Right lobe of liver (tissue), 6 donors: ENCODE measurements around the gene TIMP3. TPM values are rescaled to one million over a fixed set of nuclear protein-coding genes. Genes with fewer than 3 reads are reported as not detected.
A peak's percentile ranks its signal among the peaks of the same experiment; 100 is the strongest.

Experiments
- ATAC-seq, 4 donors: fragments of 200-7000 bp; cut with Tn5 transposase; one replicate each; pipeline ENCODE4 v1.9.1; 2020; ENCODE audit warnings: mild to moderate bottlenecking in 4 of 4, moderate library complexity in 4 of 4
- DNase-seq, 3 donors: peaks; one replicate each; pipeline ENCODE4 v3.0.0-alpha.2; 2020
- H3K27ac ChIP-seq, 3 donors: fragments of 200-600 bp; one replicate each; pipeline ENCODE4 v1.8.0; 2022
- H3K27me3 ChIP-seq, 2 donors: fragments of 200-600 bp; one replicate each; pipeline ENCODE4 v1.8.0; 2022
- H3K36me3 ChIP-seq, 4 donors: fragments of 200-600 bp; sonication (generic) in 1 of 4; one replicate each; pipeline versions ENCODE4 v1.5.1 to v1.8.0; 2017 to 2022; ENCODE audit warnings: control low read depth in 1 of 4
- H3K4me1 ChIP-seq, 4 donors: fragments of 200-600 bp; sonication (generic) in 1 of 4; one replicate each; pipeline versions ENCODE4 v1.5.1 to v1.8.0; 2017 to 2022; ENCODE audit warnings: control low read depth in 1 of 4
- H3K4me3 ChIP-seq, 3 donors: fragments of 200-600 bp; one replicate each; pipeline ENCODE4 v1.8.0; 2022
- H3K9me3 ChIP-seq, 4 donors: fragments of 200-600 bp; sonication (generic) in 1 of 4; one replicate each; pipeline versions ENCODE4 v1.5.1 to v1.8.0; 2017 to 2022; ENCODE audit warnings: control low read depth in 1 of 4
- CTCF ChIP-seq, 4 donors: fragments of 200-600 bp in 3 of 4; fragments of 450-650 bp in 1 of 4; IDR thresholded peaks; one replicate each; pipeline versions ENCODE4 v1.5.1 to v1.8.0; 2016 to 2022; ENCODE audit warnings: antibody characterized with exemption in 4 of 4, mild to moderate bottlenecking in 2 of 4
- POLR2A ChIP-seq: fragments of 450-650 bp; IDR thresholded peaks from one replicate; pipeline ENCODE4 v1.6.1; 2017; ENCODE audit warnings: antibody characterized with exemption, mild to moderate bottlenecking
- WGBS: methylation state at CpG from one replicate; pipeline ENCODE4 v1.1.6; 2018; ENCODE audit warnings: low coverage, low lambda C conversion rate; ENCODE audit not compliant: insufficient coverage; ENCODE audit errors: missing lambda C conversion rate; 5-methylcytosine and 5-hydroxymethylcytosine counted together
- intact Hi-C, 2 donors: fragments of 100-400 bp; cut with DNase I; formaldehyde crosslinking; loops; one replicate each; pipeline versions ENCODE4 v1.11.2 to v1.14.1; 2022
- total RNA-seq, 6 experiments: library from RNA; depleted of rRNA in 2 of 6; stranded (reverse); fragments of >200 nt in 2 of 6; fragmentation: NEBNext Ultra II Directional in 3 of 6; extraction: Animal tissue kit (Norgen Biotek cat#: 25700) in 3 of 6; gene quantifications; one replicate each; pipeline versions ENCODE4 v1.1.0 to v1.2.4, GENCODE V29; 2016 to 2023
- donor health status: DM: no; HTN: yes; CAD: no.
- donor health status: DM: no; HTN: no; CAD: no.
- donor health status: DM: no; HTN: no; CAD: no.
- donor health status: DM: no; HTN: yes; CAD: no.
- donor health status: DM: no; HTN: yes; CAD: no.

The TIMP3 gene
- total RNA-seq, 6 experiments from 2014 or later = 21.9 to 58.6 (median 52.7) TPM

GRCh38 chr22:32858121-32858703 lies 56.7 kb downstream of the TIMP3 start:
- intact Hi-C loops = no loop called here
- no peak for DNase-seq
- H3K9me3 ChIP-seq = no peaks in the 10 kb centered on the region
- no peak for ATAC-seq
- H3K27me3 ChIP-seq = no peaks in the 10 kb centered on the region
- no peak overlapping the region for H3K4me3 ChIP-seq
- TF ChIP-seq POLR2A (no peak), CTCF (IDR thresholded peaks at IDR 0.05) (no peak)
- no peak overlapping the region for H3K27ac ChIP-seq
- peaks cover 0 to 30% (median 12%) of the 10 kb centered on the region in 4 donors for H3K36me3 ChIP-seq
- WGBS = no CpG with 5 or more reads among the region's 3 CpGs
- no peaks in the 10 kb centered on the region for H3K4me1 ChIP-seq

GRCh38 chr22:32858957-32859356 lies 57.5 kb downstream of the TIMP3 start:
- H3K27ac ChIP-seq = no peak overlapping the region
- WGBS = no CpG with 5 or more reads among the region's 9 CpGs
- H3K4me3 ChIP-seq = no peak overlapping the region
- peaks cover 0 to 30% (median 12%) of the 10 kb centered on the region in 4 donors for H3K36me3 ChIP-seq
- no peak for ATAC-seq
- no peaks in the 10 kb centered on the region for H3K27me3 ChIP-seq
- H3K4me1 ChIP-seq = no peaks in the 10 kb centered on the region
- TF ChIP-seq CTCF (IDR thresholded peaks at IDR 0.05) (no peak), POLR2A (no peak)
- no peak for DNase-seq
- H3K9me3 ChIP-seq = no peaks in the 10 kb centered on the region
- intact Hi-C loops = no loop called here

GRCh38 chr22:32859743-32860142 lies 58.2 kb downstream of the TIMP3 start:
- Histone ChIP-seq H3K27ac (no peak overlapping the region), H3K4me1 (no peaks in the 10 kb centered on the region), H3K9me3 (no peaks in the 10 kb centered on the region), H3K36me3 (peaks cover 0 to 24% (median 12%) of the 10 kb centered on the region in 4 donors), H3K4me3 (no peak overlapping the region), H3K27me3 (no peaks in the 10 kb centered on the region)
- WGBS = no CpG with 5 or more reads among the region's 1 CpG
- ATAC-seq = peak in 1 of 4 donors; percentile 9
- DNase-seq = no peak
- intact Hi-C loops = no loop called here
- no peak for TF ChIP-seq POLR2A
- no peak for TF ChIP-seq CTCF (IDR thresholded peaks at IDR 0.05)

GRCh38 chr22:32861330-32861729 lies 59.8 kb downstream of the TIMP3 start:
- H3K27ac ChIP-seq = no peak overlapping the region
- peaks cover 0 to 24% (median 12%) of the 10 kb centered on the region in 4 donors for H3K36me3 ChIP-seq
- ATAC-seq = no peak
- 80% methylated on average over 1 of the region's 5 CpGs for WGBS
- H3K4me3 ChIP-seq = no peak overlapping the region
- no peaks in the 10 kb centered on the region for H3K4me1 ChIP-seq
- H3K27me3 ChIP-seq = no peaks in the 10 kb centered on the region
- H3K9me3 ChIP-seq = no peaks in the 10 kb centered on the region
- no peak for DNase-seq
- intact Hi-C loops = no loop called here
- TF ChIP-seq CTCF (IDR thresholded peaks at IDR 0.05) = no peak
- no peak for TF ChIP-seq POLR2A
